NT2/D1 (cell line): ENCODE measurements around the gene GTF2IRD2.
"Not testable (repeated sequence)": the region's sequence is repeated elsewhere in the genome, so short reads cannot be mapped to it uniquely, and the experiment has no call there.

Experiments
- YY1 ChIP-seq: IDR thresholded peaks from 2 replicates; pipeline ENCODE4 v1.6.1; 2011; ENCODE audit not compliant: insufficient read length, insufficient read depth
- ZNF274 ChIP-seq: IDR thresholded peaks from 2 replicates; pipeline ENCODE4 v1.6.1; 2011; ENCODE audit warnings: mild to moderate bottlenecking, low read depth, low read length

- TF ChIP-seq YY1, ZNF274: not testable (repeated sequence)
These were observed 81.3 kb downstream of the GTF2IRD2 start for GRCh38 chr7:74770062-74770461.
